Measurements from ENCODE around the gene SYT9. TPM values are rescaled to one million over a fixed set of nuclear protein-coding genes. Genes with fewer than 3 reads are reported as not detected.

Gene SYT9
- polyA plus RNA-seq, 2 of the 4 experiments (the other 2 are of a cell fraction): 0.10 TPM; not detected in 1

- DNase-seq (ENCODE audit: low read depth in 1 of 2, low spot score in 1 of 2): no peak
- H3K9me3 ChIP-seq: no peaks in the 10 kb centered on the region
- ChIA-PET CTCF (interaction anchor here (1.1 to 2.4 kb wide), 3 partner anchors 11 to 394 kb away, joined by 3 to 10 read pairs (median 4); partner anchors contain the start of gene PPFIBP2), POLR2A (no interaction called here)
- H3K4me1 ChIP-seq: no peaks in the 10 kb centered on the region
- no peak for FAIRE-seq
- no peak overlapping the region for H3K27ac ChIP-seq
- TF ChIP-seq CHD4 (IDR thresholded peaks at IDR 0.05; ENCODE audit: borderline replicate concordance) (no peak), ZNF302 (CRISPR knock-in tag; IDR thresholded peaks at IDR 0.05) (no peak), FOSL2 (IDR thresholded peaks at IDR 0.05) (no peak), FOSL2 (CRISPR knock-in tag; IDR thresholded peaks at IDR 0.05) (no peak), ZFP36 (IDR thresholded peaks at IDR 0.05; ENCODE audit: borderline replicate concordance, partially characterized antibody) (no peak), FOSB (CRISPR knock-in tag; IDR thresholded peaks at IDR 0.05) (no peak), POLR2AphosphoS2 (conservative IDR thresholded peaks at IDR 0.05; ENCODE audit: low read length) (no peak), USF2 (IDR thresholded peaks at IDR 0.05) (no peak), RAD21 (conservative IDR thresholded peaks at IDR 0.05 in 1 of 2, IDR thresholded peaks at IDR 0.05 in 1 of 2) (no peak), BHLHE40 (IDR thresholded peaks at IDR 0.05; ENCODE audit: low read depth, low read length) (no peak)
- H3K4me2 ChIP-seq: no peak overlapping the region
- no peak overlapping the region for H3K4me3 ChIP-seq
- 49% methylated on average over 4 of the region's 4 CpGs for WGBS (ENCODE audit: missing lambda C conversion rate)
- ATAC-seq: no peak
These were observed 250.2 kb downstream of the SYT9 start for GRCh38 chr11:7501894-7502293.

GRCh38 chr11:7506243-7506642, 254.5 kb downstream of the SYT9 start:
- Histone ChIP-seq H3K9me3 (no peaks in the 10 kb centered on the region), H3K4me2 (no peak overlapping the region), H3K4me1 (no peaks in the 10 kb centered on the region), H3K4me3 (no peak overlapping the region), H3K27ac (no peak overlapping the region)
- ChIA-PET POLR2A (no interaction called here), CTCF (interaction anchor here (2.1 kb wide), 1 partner anchor 160 kb away, joined by 10 read pairs; no protein-coding TSS in a partner anchor)
- no peak for FAIRE-seq
- TF ChIP-seq RAD21 (conservative IDR thresholded peaks at IDR 0.05 in 1 of 2, IDR thresholded peaks at IDR 0.05 in 1 of 2): no peak
- TF ChIP-seq HES2 (IDR thresholded peaks at IDR 0.05): no peak
- TF ChIP-seq CBX2 (IDR thresholded peaks at IDR 0.05; ENCODE audit: borderline replicate concordance, low read depth): no peak
- no peak for TF ChIP-seq MAZ (IDR thresholded peaks at IDR 0.05; ENCODE audit: borderline replicate concordance, low read depth, low read length)
- no peak for TF ChIP-seq EP300 (IDR thresholded peaks at IDR 0.05)
- TF ChIP-seq E2F6 (IDR thresholded peaks at IDR 0.05; ENCODE audit: borderline replicate concordance, low read depth): no peak
- TF ChIP-seq TP53 (CRISPR knock-in tag; IDR thresholded peaks at IDR 0.05): no peak
- TF ChIP-seq GATA3 (IDR thresholded peaks at IDR 0.05; ENCODE audit: borderline replicate concordance): no peak
- no peak for TF ChIP-seq NR3C1 (IDR thresholded peaks at IDR 0.05)
- TF ChIP-seq BHLHE40 (IDR thresholded peaks at IDR 0.05; ENCODE audit: low read depth, low read length): no peak
- no peak for TF ChIP-seq JUNB (IDR thresholded peaks at IDR 0.05)
- no peak for TF ChIP-seq PBX3 (IDR thresholded peaks at IDR 0.05)
- no peak for ATAC-seq
- WGBS (ENCODE audit: missing lambda C conversion rate): 63% methylated on average over 3 of the region's 3 CpGs
- DNase-seq (ENCODE audit: low read depth in 1 of 2, low spot score in 1 of 2): no peak

- TF ChIP-seq FOXS1 (CRISPR knock-in tag; IDR thresholded peaks at IDR 0.05): no peak
- TF ChIP-seq KDM5A (IDR thresholded peaks at IDR 0.05): no peak
- TF ChIP-seq PHF8 (IDR thresholded peaks at IDR 0.05; ENCODE audit: borderline replicate concordance, low read depth): no peak
- no peak for TF ChIP-seq ZNF302 (CRISPR knock-in tag; IDR thresholded peaks at IDR 0.05)
- no peak for TF ChIP-seq CBX2 (IDR thresholded peaks at IDR 0.05; ENCODE audit: borderline replicate concordance, low read depth)
- no peak for TF ChIP-seq HOXB13 (CRISPR knock-in tag; IDR thresholded peaks at IDR 0.05; ENCODE audit: low read depth)
- Histone ChIP-seq H3K27ac (no peak overlapping the region), H3K9me3 (no peaks in the 10 kb centered on the region), H3K4me1 (0 out of 3 replicates have a peak, but pooled peaks cover 6% of the 10 kb centered on the region), H3K4me2 (no peak overlapping the region), H3K4me3 (no peak overlapping the region)
- ATAC-seq (no peak), FAIRE-seq (no peak), DNase-seq (ENCODE audit: low read depth in 1 of 2, low spot score in 1 of 2) (no peak)
- ChIA-PET CTCF (interaction anchor here (0.9 to 2.3 kb wide), 5 partner anchors 64 to 410 kb away, joined by 4 to 12 read pairs (median 4); no protein-coding TSS in a partner anchor), POLR2A (no interaction called here)
- WGBS (ENCODE audit: missing lambda C conversion rate): 75% methylated on average over 3 of the region's 3 CpGs
These were observed 256.4 kb downstream of the SYT9 start for GRCh38 chr11:7508087-7508486.

Data from A549 (cell line).